ENCODE data around the gene CFAP97D2.
A peak's percentile ranks its signal among the peaks of the same experiment; 100 is the strongest.

CFAP97D2 gene

DNA sequence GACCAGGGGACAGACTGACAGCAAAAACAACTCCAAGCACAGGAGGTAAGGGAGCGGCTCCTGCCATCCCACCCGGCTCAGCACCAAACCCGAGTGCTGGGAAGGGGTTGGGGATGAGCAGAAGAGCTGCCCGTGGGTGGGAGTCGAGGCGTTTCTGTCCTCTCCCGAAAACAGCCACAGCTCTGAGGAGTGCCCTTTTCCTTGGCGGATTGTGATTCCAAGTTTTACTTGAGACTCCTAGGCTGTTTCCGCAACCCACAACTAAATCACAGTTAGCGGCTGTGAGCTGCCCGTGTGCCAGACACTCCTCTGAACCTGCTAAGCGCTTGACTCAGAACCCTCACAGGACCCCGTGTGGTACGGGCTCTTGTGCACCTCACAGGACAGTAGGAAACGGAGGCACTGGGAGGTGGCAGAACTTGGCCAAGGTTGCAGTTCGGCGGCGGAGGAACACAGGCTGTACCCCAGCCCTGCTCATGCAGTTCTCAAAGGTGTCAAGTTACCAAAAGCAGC lies 21.4 kb downstream of the CFAP97D2 start:
- no peak for FAIRE-seq

DNA sequence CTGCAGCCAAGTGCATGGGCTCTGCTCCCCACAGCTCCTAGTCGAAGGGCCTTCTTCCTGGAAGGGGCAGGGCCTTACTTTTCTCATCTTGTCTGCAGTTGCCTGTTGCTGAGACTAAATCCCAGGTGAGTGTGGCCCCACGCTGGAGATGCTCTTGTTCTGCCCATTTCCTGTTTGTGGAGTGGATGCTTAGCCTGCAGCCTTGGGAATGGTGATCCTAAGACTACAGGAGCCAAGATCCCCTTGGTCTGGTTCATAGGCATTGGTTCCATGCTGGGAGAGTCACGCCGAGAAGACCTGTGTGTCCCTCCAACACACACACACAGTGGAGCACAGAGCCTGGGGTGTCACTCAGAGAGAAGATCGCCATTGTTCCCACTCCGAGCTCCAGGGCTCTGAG lies 23.5 kb downstream of the CFAP97D2 start:
- no peak for FAIRE-seq

- FAIRE-seq, result no peak
Measured at GRCh38 chr13:114203536-114203935, 24.5 kb downstream of the CFAP97D2 start.

- no peak for FAIRE-seq
Measured at GRCh38 chr13:114204894-114205293, 25.8 kb downstream of the CFAP97D2 start.

DNA sequence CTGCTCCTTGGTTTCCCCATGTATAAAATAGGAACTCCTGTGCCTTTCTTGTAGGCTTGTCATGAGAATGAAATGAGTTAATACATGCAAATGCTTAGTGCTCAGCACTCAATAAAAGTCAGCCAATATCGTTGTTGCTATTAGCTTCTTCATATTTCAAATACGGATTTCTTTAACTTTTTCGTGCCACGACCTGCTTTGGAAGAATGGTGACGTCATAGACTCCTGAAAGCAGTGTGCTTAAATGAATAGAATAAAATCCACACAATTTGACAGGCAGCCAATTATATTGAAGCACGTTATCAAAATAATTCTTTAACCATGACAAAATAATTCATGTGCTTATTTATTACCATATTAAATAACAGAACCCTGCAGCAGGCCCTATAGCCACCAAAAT lies 29.1 kb downstream of the CFAP97D2 start:
- no peak for FAIRE-seq

- no peak for FAIRE-seq
Measured at GRCh38 chr13:114211446-114212157, 32.5 kb downstream of the CFAP97D2 start.

GRCh38 chr13:114212158-114212495 lies 33.1 kb downstream of the CFAP97D2 start:
- FAIRE-seq, result no peak

DNA sequence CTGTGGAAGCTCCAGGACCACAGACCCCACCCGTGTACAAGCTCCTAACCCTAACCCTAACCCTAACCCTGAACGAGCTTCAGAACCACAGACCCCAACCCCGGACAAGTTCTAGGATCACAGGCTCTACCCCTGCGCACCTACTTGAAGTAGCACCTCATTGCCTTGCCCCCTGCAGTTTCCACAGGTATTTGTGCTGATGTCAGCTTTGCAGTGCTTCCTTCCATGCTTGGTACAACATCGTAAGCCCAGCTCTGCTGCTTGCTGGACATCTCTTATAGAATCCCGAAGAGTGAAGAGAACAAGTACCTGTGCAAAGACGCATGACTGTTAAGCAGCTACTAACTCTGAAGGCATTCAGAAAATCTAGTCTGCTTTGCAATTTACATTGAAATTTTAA lies 34.9 kb downstream of the CFAP97D2 start:
- FAIRE-seq, result no peak

DNA sequence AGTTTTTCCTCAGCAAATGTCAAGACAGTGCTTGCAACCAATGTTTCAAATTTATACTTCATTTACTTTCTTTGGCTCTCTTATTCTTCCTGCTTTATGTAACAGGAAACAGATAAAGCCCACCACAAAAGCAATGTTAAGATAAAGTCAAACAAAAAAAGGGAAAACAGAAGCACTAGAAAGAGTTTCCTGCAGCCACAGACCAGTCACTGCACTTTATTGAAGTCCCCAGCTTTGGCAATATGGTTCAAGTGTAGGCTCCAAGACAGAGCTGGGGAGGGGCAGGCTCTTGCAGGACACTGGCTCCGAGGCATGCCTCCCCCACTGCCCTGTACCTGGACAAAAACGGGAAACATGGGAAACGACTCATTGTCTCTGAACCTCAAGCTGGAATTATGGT lies 40.3 kb downstream of the CFAP97D2 start:
- FAIRE-seq, result no peak

DNA sequence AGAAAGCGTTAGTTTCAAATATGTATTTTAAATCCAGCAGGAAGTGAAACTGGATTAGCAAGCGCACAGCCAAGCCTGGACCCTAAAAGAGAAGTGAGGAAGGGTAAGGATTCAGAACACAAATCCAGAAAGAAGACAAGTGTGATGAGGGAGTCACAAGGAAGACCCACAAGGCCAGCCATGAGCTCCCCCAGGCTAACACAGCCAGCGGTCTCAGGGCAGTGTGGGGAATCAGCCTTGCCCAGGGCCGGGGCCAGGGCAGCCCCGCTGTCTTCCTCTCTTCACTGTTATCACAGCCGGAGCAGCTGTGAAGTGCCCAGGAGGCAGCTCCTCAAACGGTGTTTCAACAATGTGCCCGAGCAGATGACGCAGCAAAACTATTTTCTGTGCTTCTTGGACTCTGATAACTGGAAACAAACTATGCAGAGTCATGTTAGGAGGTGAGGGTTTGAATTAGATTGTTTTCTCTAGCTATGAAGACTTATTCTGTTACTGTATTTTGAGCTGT lies 43.5 kb downstream of the CFAP97D2 start:
- no peak for FAIRE-seq

DNA sequence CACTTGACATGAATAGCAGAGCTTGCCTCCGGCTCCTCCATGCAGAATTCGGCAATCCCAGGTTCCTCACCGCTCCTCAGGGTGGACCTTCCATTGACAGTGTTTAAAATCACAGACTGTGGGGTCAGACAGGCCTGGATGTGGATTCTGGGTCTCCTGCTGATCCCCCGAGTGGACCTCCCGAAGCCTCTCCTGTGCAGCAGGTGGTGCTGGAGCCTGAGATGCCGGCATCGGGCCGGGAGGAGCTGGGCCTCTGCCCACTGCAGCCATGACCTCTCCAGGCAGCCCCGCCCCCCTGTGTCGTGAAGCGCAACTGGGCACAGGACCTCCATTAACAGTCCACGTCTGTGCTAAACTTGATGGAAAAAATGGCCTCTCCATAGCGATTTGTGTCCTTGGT lies 45.1 kb downstream of the CFAP97D2 start:
- FAIRE-seq, result no peak

DNA sequence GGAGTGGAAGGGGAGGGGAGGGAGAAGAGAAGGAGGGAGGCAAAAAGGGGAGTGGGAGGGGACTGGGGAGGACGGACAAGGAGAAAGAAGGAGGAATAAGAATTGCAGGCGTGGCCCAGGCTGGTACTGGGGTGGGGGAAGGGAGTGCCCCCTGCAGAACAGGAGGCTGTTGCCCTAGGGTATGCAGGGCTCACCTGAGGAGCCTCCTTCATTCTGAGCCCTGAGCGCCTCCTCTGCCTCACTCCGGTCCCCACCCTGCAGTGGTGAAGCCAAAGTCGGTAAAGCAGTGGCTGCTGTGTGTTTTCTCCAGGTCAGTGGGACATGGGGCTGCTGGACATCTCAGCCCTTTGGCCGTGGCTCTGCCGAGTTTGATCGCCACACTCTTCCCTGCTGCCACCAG lies 46.6 kb downstream of the CFAP97D2 start:
- FAIRE-seq, result no peak

GRCh38 chr13:114226088-114226487 lies 47.0 kb downstream of the CFAP97D2 start:
- FAIRE-seq, result no peak

GRCh38 chr13:114226699-114227323 lies 47.8 kb downstream of the CFAP97D2 start:
- FAIRE-seq, result peak; percentile 65

GRCh38 chr13:114227528-114227927 lies 48.5 kb downstream of the CFAP97D2 start:
- FAIRE-seq, result no peak

DNA sequence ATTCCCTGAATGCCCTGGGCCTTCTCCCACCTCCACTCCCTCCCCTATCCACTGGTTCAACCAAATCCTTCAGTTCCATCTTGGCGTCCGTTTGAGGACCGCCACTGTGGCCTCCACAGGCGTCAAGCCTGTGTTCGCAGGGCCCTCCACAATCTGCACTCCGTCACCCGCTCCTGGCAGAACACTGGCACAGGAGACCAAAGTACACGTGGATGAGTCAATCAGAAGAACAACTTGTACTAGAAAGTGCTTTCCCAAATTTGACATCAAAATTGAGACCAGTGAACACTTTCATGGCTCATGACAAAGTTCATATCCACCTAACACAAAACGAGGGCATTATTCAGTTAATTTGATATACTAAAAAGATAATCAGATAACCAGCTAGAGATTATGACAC lies 49.1 kb downstream of the CFAP97D2 start:
- FAIRE-seq, result no peak

GRCh38 chr13:114229506-114229905 lies 50.4 kb downstream of the CFAP97D2 start:
- FAIRE-seq, result no peak

- FAIRE-seq, result no peak
Measured at GRCh38 chr13:114230117-114230516, 51.1 kb downstream of the CFAP97D2 start.

- no peak for FAIRE-seq
Measured at GRCh38 chr13:114230575-114230974, 51.5 kb downstream of the CFAP97D2 start.

- FAIRE-seq, result no peak
Measured at GRCh38 chr13:114231886-114232285, 52.8 kb downstream of the CFAP97D2 start.

- FAIRE-seq, result no peak
Measured at GRCh38 chr13:114234266-114234644, 55.2 kb downstream of the CFAP97D2 start.

DNA sequence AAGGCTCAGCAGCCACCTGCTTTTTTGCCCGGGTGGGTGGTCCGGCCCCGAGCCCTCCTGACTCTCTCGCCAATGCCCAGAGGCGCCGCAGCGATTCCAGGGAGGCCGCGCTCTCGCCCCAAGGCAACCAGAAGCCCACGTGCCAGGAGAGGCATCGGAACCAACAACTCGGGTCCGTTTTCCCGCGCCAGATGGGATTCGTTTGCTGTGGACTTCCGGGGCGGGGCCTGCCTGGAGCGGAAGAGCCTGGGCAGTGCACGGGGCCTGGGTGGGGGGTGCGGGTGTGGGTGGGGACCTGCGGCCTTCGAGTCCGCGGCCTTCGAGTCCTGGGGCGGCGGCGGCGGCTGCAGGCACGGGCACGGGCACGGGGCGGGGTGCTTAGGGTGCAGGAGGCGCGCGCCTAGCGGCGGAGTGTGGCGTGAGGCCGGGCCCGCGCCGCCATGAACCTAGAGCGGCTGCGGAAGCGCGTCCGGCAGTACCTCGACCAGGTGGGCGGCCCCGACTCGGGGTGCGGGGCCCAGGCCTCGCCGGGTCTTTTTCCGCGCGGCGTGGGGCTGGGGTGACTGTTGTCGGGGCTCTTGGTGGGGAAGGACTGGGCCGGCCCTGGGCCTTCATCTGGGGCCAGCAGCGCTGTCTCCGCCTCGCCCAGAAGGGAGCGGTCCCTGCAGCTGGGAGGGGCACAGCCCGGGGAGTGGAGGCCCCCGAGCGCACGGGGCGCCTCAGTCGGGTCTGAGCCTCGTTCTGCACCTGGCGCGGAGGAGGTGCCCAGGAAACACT lies 55.8 kb downstream of the CFAP97D2 start, which contains the start of gene CDC16:
TSS of gene CDC16 (plus strand) at position 253 of the 777 bp plus-strand sequence. CDS start at position 441, 188 bp downstream.
- no peak for FAIRE-seq

DNA sequence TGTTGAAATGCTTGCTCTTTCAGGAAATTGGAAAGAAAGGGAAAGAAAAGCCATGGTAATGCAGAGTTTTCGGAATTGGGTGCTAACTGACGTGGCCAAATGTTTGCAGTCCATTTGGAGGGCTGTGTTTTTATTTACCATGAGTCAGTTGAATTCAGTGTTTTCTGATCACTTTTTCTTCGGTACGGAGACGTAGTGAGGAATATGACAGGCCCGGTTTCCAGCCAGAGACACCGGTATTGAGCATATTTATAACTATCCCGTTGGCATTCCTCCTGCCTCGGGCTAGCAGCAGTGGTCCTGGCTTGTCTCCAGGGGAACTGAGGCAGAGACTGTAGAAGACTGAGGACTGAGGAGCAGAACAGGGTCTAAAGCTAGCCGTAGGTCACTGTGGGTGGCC lies 56.6 kb downstream of the CFAP97D2 start:
- no peak for FAIRE-seq

DNA sequence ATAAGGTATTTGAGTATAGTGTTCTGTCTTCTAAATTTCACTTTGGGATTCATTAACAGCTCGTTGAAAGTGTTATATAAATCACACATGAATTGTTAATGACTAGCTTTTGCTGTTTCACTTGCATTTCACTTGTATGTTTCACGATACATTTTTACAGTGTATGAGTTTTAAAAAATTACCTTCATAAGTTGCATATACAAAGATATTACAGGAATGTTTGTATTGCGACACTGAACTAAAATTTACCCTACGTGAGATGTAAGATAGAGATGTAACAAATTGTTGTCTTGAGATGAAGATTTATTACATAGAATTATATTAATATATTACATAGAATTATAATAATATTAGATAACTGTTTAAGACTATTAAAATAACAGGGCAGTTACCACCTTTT lies 57.2 kb downstream of the CFAP97D2 start:
- peak; percentile 14 for FAIRE-seq

Measured in A204.1 (cell line).